Thoracic aorta (tissue), 2 donors: ENCODE measurements around the gene DFFB. TPM values are rescaled to one million over a fixed set of nuclear protein-coding genes. Genes with fewer than 3 reads are reported as not detected.

Experiments
- ATAC-seq: fragments of 150-250 bp; one replicate; pipeline ENCODE4 v1.8.0; 2017; ENCODE audit warnings: low read depth; ENCODE audit not compliant: insufficient number of reproducible peaks, low FRiP score
- DNase-seq: peaks from one replicate; pipeline ENCODE4 v3.0.0-alpha.2; 2020; ENCODE audit warnings: low spot score
- H3K27ac ChIP-seq, 2 donors: fragments of 200-600 bp; sonication (generic); 1 replicate in 1 of 2; 2 replicates in 1 of 2; pipeline ENCODE4 v1.5.1; 2016; ENCODE audit warnings: mild to moderate bottlenecking in 2 of 2, moderate library complexity in 2 of 2
- H3K27me3 ChIP-seq: fragments of 200-600 bp; sonication (generic); replicated peaks from 2 replicates; pipeline ENCODE4 v1.6.0; 2016; ENCODE audit warnings: mild to moderate bottlenecking; ENCODE audit not compliant: insufficient read depth
- H3K36me3 ChIP-seq: fragments of 200-600 bp; sonication (generic); one replicate; pipeline ENCODE4 v1.5.1; 2016
- H3K4me1 ChIP-seq, 2 donors: fragments of 200-600 bp; sonication (generic); 1 replicate in 1 of 2; 2 replicates in 1 of 2; pipeline versions ENCODE4 v1.5.1 to v1.6.0; 2016; ENCODE audit warnings: low read depth in 2 of 2, mild to moderate bottlenecking in 1 of 2; ENCODE audit not compliant: control insufficient read depth in 1 of 2
- H3K4me3 ChIP-seq: fragments of 200-600 bp; sonication (generic); 2 replicates; pipeline ENCODE4 v1.5.1; 2016; ENCODE audit warnings: mild to moderate bottlenecking
- H3K9me3 ChIP-seq: fragments of 200-600 bp; sonication (generic); 2 replicates; pipeline ENCODE4 v1.5.1; 2016
- total RNA-seq, 2 donors: library from RNA; depleted of rRNA; stranded (reverse); fragments of >200 nt; gene quantifications; one replicate each; pipeline versions ENCODE4 v1.1.0 to v1.2.3, GENCODE V29; 2016
- TF ChIP-seq, protein P1 (sequence below): fragments of 200-600 bp; sonication (generic); IDR thresholded peaks from one replicate; pipeline ENCODE4 v1.5.1; 2019; ENCODE audit warnings: antibody characterized with exemption

DFFB gene
- total RNA-seq, 2 donors from 2014 or later, result 7.8 to 20.2 TPM

- Histone ChIP-seq H3K36me3 (peaks cover 39% of the 10 kb centered on the region), H3K4me3 (no peak overlapping the region), H3K4me1 (no peaks in the 10 kb centered on the region), H3K27me3 (no peaks in the 10 kb centered on the region), H3K9me3 (peaks cover 6% of the 10 kb centered on the region), H3K27ac (no peak overlapping the region)
- TF ChIP-seq, protein P1, sequence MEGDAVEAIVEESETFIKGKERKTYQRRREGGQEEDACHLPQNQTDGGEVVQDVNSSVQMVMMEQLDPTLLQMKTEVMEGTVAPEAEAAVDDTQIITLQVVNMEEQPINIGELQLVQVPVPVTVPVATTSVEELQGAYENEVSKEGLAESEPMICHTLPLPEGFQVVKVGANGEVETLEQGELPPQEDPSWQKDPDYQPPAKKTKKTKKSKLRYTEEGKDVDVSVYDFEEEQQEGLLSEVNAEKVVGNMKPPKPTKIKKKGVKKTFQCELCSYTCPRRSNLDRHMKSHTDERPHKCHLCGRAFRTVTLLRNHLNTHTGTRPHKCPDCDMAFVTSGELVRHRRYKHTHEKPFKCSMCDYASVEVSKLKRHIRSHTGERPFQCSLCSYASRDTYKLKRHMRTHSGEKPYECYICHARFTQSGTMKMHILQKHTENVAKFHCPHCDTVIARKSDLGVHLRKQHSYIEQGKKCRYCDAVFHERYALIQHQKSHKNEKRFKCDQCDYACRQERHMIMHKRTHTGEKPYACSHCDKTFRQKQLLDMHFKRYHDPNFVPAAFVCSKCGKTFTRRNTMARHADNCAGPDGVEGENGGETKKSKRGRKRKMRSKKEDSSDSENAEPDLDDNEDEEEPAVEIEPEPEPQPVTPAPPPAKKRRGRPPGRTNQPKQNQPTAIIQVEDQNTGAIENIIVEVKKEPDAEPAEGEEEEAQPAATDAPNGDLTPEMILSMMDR, result no peak
- DNase-seq (no peak), ATAC-seq (no peak)
Measured at GRCh38 chr1:3883194-3883925, 26.1 kb downstream of the DFFB start.

GRCh38 chr1:3884966-3885365 lies 27.7 kb downstream of the DFFB start:
- DNase-seq, result no peak

GRCh38 chr1:3885611-3886010 lies 28.3 kb downstream of the DFFB start:
- Histone ChIP-seq H3K4me1 (no peaks in the 10 kb centered on the region), H3K27me3 (no peaks in the 10 kb centered on the region), H3K9me3 (no peaks in the 10 kb centered on the region), H3K36me3 (peaks cover 38% of the 10 kb centered on the region), H3K4me3 (no peak overlapping the region), H3K27ac (no peak overlapping the region)
- TF ChIP-seq, protein P1, result no peak
- DNase-seq (no peak), ATAC-seq (no peak)

More at GRCh38 chr1:3884966-3885365, 27.7 kb downstream of the DFFB start:
- Histone ChIP-seq H3K36me3 (peaks cover 32% of the 10 kb centered on the region), H3K27ac (no peak overlapping the region), H3K4me1 (no peaks in the 10 kb centered on the region), H3K9me3 (no peaks in the 10 kb centered on the region), H3K27me3 (no peaks in the 10 kb centered on the region), H3K4me3 (no peak overlapping the region)
- TF ChIP-seq, protein P1, result no peak
- no peak for ATAC-seq

DNA sequence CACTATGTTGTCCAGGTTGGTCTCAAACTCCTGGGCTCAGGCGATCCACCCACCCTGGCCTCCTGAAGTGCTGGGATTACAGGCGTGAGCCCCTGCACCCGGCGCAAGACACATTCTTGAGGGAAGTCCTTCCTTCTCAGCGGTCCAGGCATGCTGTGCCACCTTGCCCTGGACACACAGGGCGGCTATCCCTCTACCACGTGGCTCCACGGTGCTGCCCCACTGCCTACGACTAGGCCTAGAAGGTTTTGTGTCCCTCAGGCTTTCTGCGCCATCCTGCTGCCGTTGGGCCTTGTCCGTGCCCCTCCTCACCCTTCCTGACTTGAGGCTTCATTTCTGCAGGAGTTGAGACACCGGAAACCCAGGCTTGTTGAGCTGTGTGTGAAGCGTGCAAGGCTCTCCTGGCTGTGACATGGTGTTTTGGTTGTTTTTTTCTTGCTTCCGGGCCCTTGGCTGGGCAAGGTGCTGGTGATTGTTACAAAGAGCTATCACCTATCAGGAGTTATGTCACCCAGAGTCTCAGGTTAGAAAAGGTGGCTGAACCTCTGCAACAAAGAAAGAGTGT lies 28.9 kb downstream of the DFFB start:
- TF ChIP-seq, protein P1, result no peak
- ATAC-seq (no peak), DNase-seq (no peak)
- Histone ChIP-seq H3K27me3 (no peaks in the 10 kb centered on the region), H3K9me3 (no peaks in the 10 kb centered on the region), H3K27ac (no peak overlapping the region), H3K4me3 (no peak overlapping the region), H3K4me1 (no peaks in the 10 kb centered on the region), H3K36me3 (peaks cover 43% of the 10 kb centered on the region)

DNA sequence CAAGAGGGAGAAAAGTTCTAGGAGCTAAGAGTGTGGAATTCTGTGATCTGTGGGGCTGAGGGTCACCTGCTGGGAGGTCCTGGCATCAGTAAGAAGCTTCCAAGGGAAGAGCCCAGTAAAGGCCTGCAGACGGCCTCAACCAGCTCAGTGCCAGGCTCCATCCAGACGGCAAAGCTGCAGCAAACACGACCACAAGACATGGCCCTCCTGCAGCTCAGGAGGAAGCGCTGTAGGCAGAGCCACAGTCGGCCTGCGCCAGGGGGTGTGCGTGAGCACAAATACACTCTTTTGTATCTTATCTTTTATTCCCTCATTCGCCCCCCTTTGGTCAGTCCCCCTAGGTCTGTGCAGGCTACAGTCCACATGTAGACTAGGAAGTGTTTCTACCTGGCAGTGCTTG lies 29.4 kb downstream of the DFFB start:
- TF ChIP-seq, protein P1, result no peak
- DNase-seq (no peak), ATAC-seq (no peak)
- Histone ChIP-seq H3K27ac (no peak overlapping the region), H3K4me1 (no peaks in the 10 kb centered on the region), H3K27me3 (no peaks in the 10 kb centered on the region), H3K4me3 (no peak overlapping the region), H3K36me3 (peaks cover 43% of the 10 kb centered on the region), H3K9me3 (no peaks in the 10 kb centered on the region)
